IPS-20b (cell line): ENCODE measurements around the gene MEIS3.

ENCODE experiments used
- H3K27ac ChIP-seq: one replicate; pipeline ENCODE4 v1.5.1; 2013; ENCODE audit warnings: low read length
- H3K27me3 ChIP-seq: 2 replicates; pipeline ENCODE4 v1.6.1; 2013; ENCODE audit warnings: mild to moderate bottlenecking, low read length, inconsistent platforms; ENCODE audit not compliant: insufficient read depth
- H3K36me3 ChIP-seq: 2 replicates; pipeline ENCODE4 v1.6.1; 2013; ENCODE audit warnings: low read depth, mild to moderate bottlenecking, inconsistent platforms, low read length, moderate library complexity; ENCODE audit not compliant: insufficient read depth
- H3K4me1 ChIP-seq: 2 replicates; pipeline ENCODE4 v1.6.1; 2013; ENCODE audit warnings: mild to moderate bottlenecking, control low read depth, inconsistent platforms, low read length, moderate library complexity; ENCODE audit not compliant: insufficient read depth
- H3K4me3 ChIP-seq: 2 replicates; pipeline ENCODE4 v1.5.1; 2013; ENCODE audit warnings: mild to moderate bottlenecking, low read length, inconsistent platforms
- H3K9ac ChIP-seq: 2 replicates; pipeline ENCODE4 v1.6.1; 2013; ENCODE audit warnings: low read depth, mild to moderate bottlenecking, inconsistent platforms, low read length, moderate library complexity
- H3K9me3 ChIP-seq: 2 replicates; pipeline ENCODE4 v1.6.1; 2013; ENCODE audit warnings: mild to moderate bottlenecking, low read depth, low read length, inconsistent platforms; ENCODE audit not compliant: insufficient read depth

The MEIS3 gene

GRCh38 chr19:47363758-47364531 lies 55.4 kb downstream of the MEIS3 start:
- no peaks in the 10 kb centered on the region for H3K9me3 ChIP-seq
- H3K4me3 ChIP-seq = no peak overlapping the region
- H3K9ac ChIP-seq = no peak overlapping the region
- H3K36me3 ChIP-seq = peaks cover 79% of the 10 kb centered on the region
- H3K27ac ChIP-seq = no peak overlapping the region
- H3K27me3 ChIP-seq = no peaks in the 10 kb centered on the region
- no peaks in the 10 kb centered on the region for H3K4me1 ChIP-seq

- Histone ChIP-seq H3K36me3 (peaks cover 88% of the 10 kb centered on the region), H3K27me3 (no peaks in the 10 kb centered on the region), H3K4me3 (no peak overlapping the region), H3K9me3 (no peaks in the 10 kb centered on the region), H3K4me1 (no peaks in the 10 kb centered on the region), H3K9ac (no peak overlapping the region), H3K27ac (no peak overlapping the region)
Observed at GRCh38 chr19:47362321-47362720, 57.0 kb downstream of the MEIS3 start.

GRCh38 chr19:47358936-47359335 lies 60.4 kb downstream of the MEIS3 start:
- Histone ChIP-seq H3K27ac (no peak overlapping the region), H3K4me3 (no peak overlapping the region), H3K9ac (no peak overlapping the region), H3K36me3 (peaks cover 96% of the 10 kb centered on the region), H3K4me1 (no peaks in the 10 kb centered on the region), H3K9me3 (no peaks in the 10 kb centered on the region), H3K27me3 (no peaks in the 10 kb centered on the region)

- no peaks in the 10 kb centered on the region for H3K9me3 ChIP-seq
- H3K4me3 ChIP-seq = no peak overlapping the region
- no peaks in the 10 kb centered on the region for H3K4me1 ChIP-seq
- no peaks in the 10 kb centered on the region for H3K27me3 ChIP-seq
- no peak overlapping the region for H3K9ac ChIP-seq
- no peak overlapping the region for H3K27ac ChIP-seq
- peaks cover 96% of the 10 kb centered on the region for H3K36me3 ChIP-seq
Observed at GRCh38 chr19:47357788-47358680, 61.3 kb downstream of the MEIS3 start.

GRCh38 chr19:47356900-47357299 lies 62.4 kb downstream of the MEIS3 start:
- H3K4me3 ChIP-seq = no peak overlapping the region
- H3K36me3 ChIP-seq = peaks cover 98% of the 10 kb centered on the region
- no peaks in the 10 kb centered on the region for H3K27me3 ChIP-seq
- no peaks in the 10 kb centered on the region for H3K4me1 ChIP-seq
- no peaks in the 10 kb centered on the region for H3K9me3 ChIP-seq
- H3K9ac ChIP-seq = no peak overlapping the region
- H3K27ac ChIP-seq = no peak overlapping the region

GRCh38 chr19:47353307-47353712 lies 66.0 kb downstream of the MEIS3 start:
- Histone ChIP-seq H3K27me3 (peaks cover 4% of the 10 kb centered on the region; the same call in 1 of the 2 replicates), H3K9me3 (no peaks in the 10 kb centered on the region), H3K4me1 (peaks cover 4% of the 10 kb centered on the region; the same call in 1 of the 2 replicates), H3K9ac (no peak overlapping the region), H3K36me3 (peaks cover 64% of the 10 kb centered on the region), H3K4me3 (no peak overlapping the region), H3K27ac (no peak overlapping the region)
